Neural progenitor cell (in vitro differentiated cells): Measurements from ENCODE around the gene ASB4.

Experiments
- EZH2 ChIP-seq: fragments of 200-600 bp; sonication (generic); IDR thresholded peaks from 2 replicates; pipeline ENCODE4 v1.6.1; 2017; ENCODE audit warnings: antibody characterized with exemption, mild to moderate bottlenecking, moderate library complexity
- EZH2phosphoT487 ChIP-seq: fragments of 200-600 bp; sonication (generic); IDR thresholded peaks from 2 replicates; pipeline ENCODE4 v1.6.1; 2017; ENCODE audit warnings: antibody characterized with exemption
- TF ChIP-seq, protein P1 (sequence below): fragments of 200-600 bp; sonication (generic); IDR thresholded peaks from 2 replicates; pipeline ENCODE4 v1.5.1; 2017; ENCODE audit warnings: antibody characterized with exemption, mild to moderate bottlenecking

DNA sequence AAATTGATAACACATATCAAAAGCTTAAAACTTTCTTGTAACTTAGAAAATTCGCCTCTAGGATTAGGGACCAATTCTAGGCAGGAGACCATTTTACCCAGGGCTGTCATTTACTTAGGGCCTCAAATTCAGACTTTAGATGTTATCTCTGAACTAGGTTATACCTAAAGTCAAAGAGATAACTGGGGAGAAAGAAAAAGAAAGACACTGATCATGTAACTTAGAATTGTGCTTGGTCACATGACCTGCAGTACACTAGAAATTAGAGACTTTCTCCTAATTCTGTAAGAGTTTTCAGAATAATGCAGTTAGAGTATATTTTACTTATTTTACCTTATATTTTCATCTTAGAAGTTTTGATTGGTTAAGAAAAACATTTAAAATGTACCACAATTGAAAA, 16.7 kb downstream of the ASB4 start:
- TF ChIP-seq, protein P1, sequence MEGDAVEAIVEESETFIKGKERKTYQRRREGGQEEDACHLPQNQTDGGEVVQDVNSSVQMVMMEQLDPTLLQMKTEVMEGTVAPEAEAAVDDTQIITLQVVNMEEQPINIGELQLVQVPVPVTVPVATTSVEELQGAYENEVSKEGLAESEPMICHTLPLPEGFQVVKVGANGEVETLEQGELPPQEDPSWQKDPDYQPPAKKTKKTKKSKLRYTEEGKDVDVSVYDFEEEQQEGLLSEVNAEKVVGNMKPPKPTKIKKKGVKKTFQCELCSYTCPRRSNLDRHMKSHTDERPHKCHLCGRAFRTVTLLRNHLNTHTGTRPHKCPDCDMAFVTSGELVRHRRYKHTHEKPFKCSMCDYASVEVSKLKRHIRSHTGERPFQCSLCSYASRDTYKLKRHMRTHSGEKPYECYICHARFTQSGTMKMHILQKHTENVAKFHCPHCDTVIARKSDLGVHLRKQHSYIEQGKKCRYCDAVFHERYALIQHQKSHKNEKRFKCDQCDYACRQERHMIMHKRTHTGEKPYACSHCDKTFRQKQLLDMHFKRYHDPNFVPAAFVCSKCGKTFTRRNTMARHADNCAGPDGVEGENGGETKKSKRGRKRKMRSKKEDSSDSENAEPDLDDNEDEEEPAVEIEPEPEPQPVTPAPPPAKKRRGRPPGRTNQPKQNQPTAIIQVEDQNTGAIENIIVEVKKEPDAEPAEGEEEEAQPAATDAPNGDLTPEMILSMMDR, result no peak
- TF ChIP-seq EZH2 (no peak), EZH2phosphoT487 (no peak)
